Colonic mucosa (tissue), 4 donors: ENCODE measurements around the gene MACROD2. TPM values are rescaled to one million over a fixed set of nuclear protein-coding genes. Genes with fewer than 3 reads are reported as not detected.
"Not testable (repeated sequence)": the region's sequence is repeated elsewhere in the genome, so short reads cannot be mapped to it uniquely, and the experiment has no call there.

ENCODE experiments used
- DNase-seq: peaks from one replicate; pipeline ENCODE4 v3.0.0-alpha.2; 2020
- H3K27ac ChIP-seq: fragments of 200-600 bp; one replicate; pipeline ENCODE4 v1.8.0; 2021
- H3K27me3 ChIP-seq: fragments of 200-600 bp; one replicate; pipeline ENCODE4 v1.8.0; 2021
- H3K36me3 ChIP-seq: fragments of 200-600 bp; one replicate; pipeline ENCODE4 v1.8.0; 2021
- H3K4me1 ChIP-seq: fragments of 200-600 bp; one replicate; pipeline ENCODE4 v1.8.0; 2021; ENCODE audit warnings: mild to moderate bottlenecking
- H3K4me3 ChIP-seq: fragments of 200-600 bp; one replicate; pipeline ENCODE4 v1.8.0; 2021
- H3K9ac ChIP-seq, 2 donors: one replicate each; pipeline ENCODE4 v1.7.0; 2013; ENCODE audit warnings: control low read depth in 2 of 2, low read depth in 2 of 2, low read length in 2 of 2
- H3K9me3 ChIP-seq: fragments of 200-600 bp; one replicate; pipeline ENCODE4 v1.8.0; 2021
- intact Hi-C: fragments of 100-400 bp; cut with DNase I; formaldehyde crosslinking; loops from one replicate; pipeline ENCODE4 v1.14.1; 2022
- total RNA-seq, 2 donors: library from RNA; stranded (reverse); fragmentation: NEBNext Ultra II Directional in 1 of 2; extraction: Animal tissue kit (Norgen Biotek cat#: 25700) in 1 of 2; gene quantifications; one replicate each; pipeline ENCODE4 v1.2.1, GENCODE V29; 2021
- TF ChIP-seq, protein P1 (sequence below): fragments of 200-600 bp; IDR thresholded peaks from one replicate; pipeline ENCODE4 v1.8.0; 2022; ENCODE audit warnings: antibody characterized with exemption, mild to moderate bottlenecking
- donor health status: healthy.
- donor health status: DM: no; HTN: no; CAD: no.
- donor health status: DM: no; HTN: no; CAD: no.

Gene MACROD2
- total RNA-seq, 2 donors from 2014 or later, result 3.2 to 3.3 TPM

DNA sequence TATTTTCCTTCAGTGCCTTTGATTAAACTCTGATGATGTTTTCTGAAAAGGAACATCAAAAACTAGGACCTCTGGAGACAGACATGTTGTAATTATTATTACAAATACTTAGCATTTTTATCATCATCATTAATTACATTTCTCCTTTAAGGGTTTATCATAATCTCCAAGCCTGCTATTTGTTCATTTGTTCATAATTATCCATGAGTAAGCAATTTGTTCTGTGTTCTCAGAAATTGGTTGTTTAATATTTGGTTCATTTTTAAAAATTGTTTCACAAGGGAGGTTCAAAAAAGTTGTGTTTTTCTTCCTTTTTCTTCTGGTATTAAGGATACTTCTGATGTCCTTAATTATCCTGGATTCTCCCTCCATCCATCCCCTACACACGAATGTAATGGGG is 1192.3 kb downstream of the MACROD2 start:
- TF ChIP-seq, protein P1, sequence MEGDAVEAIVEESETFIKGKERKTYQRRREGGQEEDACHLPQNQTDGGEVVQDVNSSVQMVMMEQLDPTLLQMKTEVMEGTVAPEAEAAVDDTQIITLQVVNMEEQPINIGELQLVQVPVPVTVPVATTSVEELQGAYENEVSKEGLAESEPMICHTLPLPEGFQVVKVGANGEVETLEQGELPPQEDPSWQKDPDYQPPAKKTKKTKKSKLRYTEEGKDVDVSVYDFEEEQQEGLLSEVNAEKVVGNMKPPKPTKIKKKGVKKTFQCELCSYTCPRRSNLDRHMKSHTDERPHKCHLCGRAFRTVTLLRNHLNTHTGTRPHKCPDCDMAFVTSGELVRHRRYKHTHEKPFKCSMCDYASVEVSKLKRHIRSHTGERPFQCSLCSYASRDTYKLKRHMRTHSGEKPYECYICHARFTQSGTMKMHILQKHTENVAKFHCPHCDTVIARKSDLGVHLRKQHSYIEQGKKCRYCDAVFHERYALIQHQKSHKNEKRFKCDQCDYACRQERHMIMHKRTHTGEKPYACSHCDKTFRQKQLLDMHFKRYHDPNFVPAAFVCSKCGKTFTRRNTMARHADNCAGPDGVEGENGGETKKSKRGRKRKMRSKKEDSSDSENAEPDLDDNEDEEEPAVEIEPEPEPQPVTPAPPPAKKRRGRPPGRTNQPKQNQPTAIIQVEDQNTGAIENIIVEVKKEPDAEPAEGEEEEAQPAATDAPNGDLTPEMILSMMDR, result no peak
- no peaks in the 10 kb centered on the region for H3K4me1 ChIP-seq
- H3K9me3 ChIP-seq, result no peaks in the 10 kb centered on the region
- intact Hi-C loops, result no loop called here
- no peak for DNase-seq
- no peak overlapping the region for H3K4me3 ChIP-seq
- H3K27ac ChIP-seq, result no peak overlapping the region
- no peaks in the 10 kb centered on the region for H3K27me3 ChIP-seq
- H3K36me3 ChIP-seq, result no peaks in the 10 kb centered on the region
- no peak overlapping the region for H3K9ac ChIP-seq

DNA sequence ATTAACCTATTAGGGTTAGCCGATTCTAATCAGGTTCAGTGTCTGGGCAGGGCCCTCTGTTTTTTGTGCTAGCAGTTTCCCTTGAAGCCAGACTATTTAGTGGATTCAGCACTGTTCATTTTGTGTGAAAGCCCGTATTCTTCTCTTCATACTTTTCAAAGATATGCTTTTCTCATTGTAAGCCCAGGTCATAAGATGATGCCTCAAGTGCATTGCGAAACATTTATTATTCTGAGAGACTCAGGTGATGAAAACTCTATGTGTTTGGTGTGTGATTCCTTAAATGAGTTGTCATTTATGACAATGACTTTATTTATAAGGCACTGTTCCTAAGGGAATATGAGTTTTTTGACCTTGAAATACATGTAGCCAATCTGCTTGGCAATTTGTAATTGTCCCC is 1193.1 kb downstream of the MACROD2 start:
- no peak overlapping the region for H3K27ac ChIP-seq
- DNase-seq, result no peak

GRCh38 chr20:15191082-15191723 is 1195.9 kb downstream of the MACROD2 start:
- no peak overlapping the region for H3K9ac ChIP-seq
- H3K9me3 ChIP-seq, result no peaks in the 10 kb centered on the region
- no peaks in the 10 kb centered on the region for H3K27me3 ChIP-seq
- H3K36me3 ChIP-seq, result no peaks in the 10 kb centered on the region
- no peak for DNase-seq
- TF ChIP-seq, protein P1, result no peak
- intact Hi-C loops, result no loop called here
- no peak overlapping the region for H3K4me3 ChIP-seq
- no peaks in the 10 kb centered on the region for H3K4me1 ChIP-seq
- no peak overlapping the region for H3K27ac ChIP-seq

More for the DNA sequence above, 1193.1 kb downstream of the MACROD2 start:
- Histone ChIP-seq H3K9me3 (no peaks in the 10 kb centered on the region), H3K36me3 (no peaks in the 10 kb centered on the region), H3K4me3 (no peak overlapping the region), H3K4me1 (no peaks in the 10 kb centered on the region), H3K27me3 (no peaks in the 10 kb centered on the region), H3K9ac (no peak overlapping the region)
- TF ChIP-seq, protein P1, result no peak
- intact Hi-C loops, result no loop called here

GRCh38 chr20:15195378-15195777 is 1200.1 kb downstream of the MACROD2 start:
- Histone ChIP-seq H3K27me3 (no peaks in the 10 kb centered on the region), H3K36me3 (no peaks in the 10 kb centered on the region), H3K9ac (no peak overlapping the region), H3K4me3 (no peak overlapping the region), H3K9me3 (no peaks in the 10 kb centered on the region), H3K27ac (no peak overlapping the region), H3K4me1 (no peaks in the 10 kb centered on the region)
- intact Hi-C loops, result no loop called here
- TF ChIP-seq, protein P1, result no peak
- no peak for DNase-seq

DNA sequence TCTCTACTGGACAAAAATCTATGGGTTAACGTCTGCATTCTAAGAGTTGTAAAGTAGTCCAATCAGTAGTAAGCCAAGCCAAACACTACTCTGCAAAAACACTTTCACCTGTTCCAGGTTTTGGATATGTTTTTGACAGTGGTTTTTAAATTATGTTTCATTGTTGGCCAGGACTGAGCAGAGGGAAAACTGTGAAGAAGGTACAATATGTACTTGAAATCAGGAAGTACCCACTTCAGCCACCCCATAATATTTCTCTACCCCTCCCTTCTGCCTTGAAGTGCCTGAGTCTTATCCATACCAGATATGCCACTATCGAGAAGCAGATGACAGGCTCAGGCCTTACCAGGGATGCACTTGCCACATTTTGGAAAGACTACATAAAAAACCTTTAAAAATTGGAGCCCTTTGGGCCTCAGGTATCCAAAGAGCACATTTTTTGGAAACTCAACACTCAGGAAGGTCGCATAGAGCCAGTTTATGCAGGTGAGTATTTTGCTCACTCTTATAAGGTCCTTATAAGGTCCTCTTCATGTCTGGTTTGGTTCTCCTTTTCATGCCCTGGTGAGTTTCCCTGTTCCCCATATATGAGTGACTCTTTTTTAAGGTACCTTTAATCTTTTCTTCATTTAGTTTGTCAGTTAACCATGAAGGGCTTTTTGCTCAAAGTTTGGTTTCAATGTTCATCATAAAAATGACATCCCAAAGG is 1201.4 kb downstream of the MACROD2 start:
- H3K4me3 ChIP-seq, result no peak overlapping the region
- no peak overlapping the region for H3K27ac ChIP-seq
- H3K9me3 ChIP-seq, result no peaks in the 10 kb centered on the region
- H3K36me3 ChIP-seq, result no peaks in the 10 kb centered on the region
- intact Hi-C loops, result no loop called here
- no peaks in the 10 kb centered on the region for H3K4me1 ChIP-seq
- no peak for DNase-seq
- no peaks in the 10 kb centered on the region for H3K27me3 ChIP-seq
- TF ChIP-seq, protein P1, result no peak
- no peak overlapping the region for H3K9ac ChIP-seq

- H3K36me3 ChIP-seq, DNase-seq, H3K9ac ChIP-seq, intact Hi-C loops, H3K27me3 ChIP-seq, H3K27ac ChIP-seq, H3K4me3 ChIP-seq, H3K9me3 ChIP-seq, H3K4me1 ChIP-seq: not testable (repeated sequence)
Measured at GRCh38 chr20:15198017-15198416, 1202.7 kb downstream of the MACROD2 start.
